ENCODE data around the gene TNFRSF1A.

Gene TNFRSF1A

DNA sequence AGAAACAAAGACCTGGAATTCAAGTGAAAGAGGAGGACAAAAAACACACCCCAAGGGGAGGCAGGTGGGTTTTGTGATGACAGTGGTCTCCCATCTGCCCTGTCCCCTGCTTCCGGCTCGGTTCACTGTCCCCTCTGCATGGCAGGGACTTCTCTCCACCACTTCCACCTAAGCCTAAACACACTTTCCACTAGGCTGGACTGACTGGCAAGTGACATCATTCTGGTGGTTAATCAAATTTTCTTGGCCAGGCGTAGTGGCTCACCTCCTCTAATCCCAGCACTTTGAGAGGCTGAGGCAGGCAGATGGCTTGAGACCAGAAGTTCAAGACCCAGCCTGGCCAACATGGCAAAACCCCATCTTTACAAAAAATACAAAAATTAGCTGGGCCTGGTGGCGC is 19.5 kb downstream of the TNFRSF1A start:
- DNase-seq = no peak

GRCh38 chr12:6321905-6322304 is 20.0 kb downstream of the TNFRSF1A start:
- no peak for DNase-seq

DNA sequence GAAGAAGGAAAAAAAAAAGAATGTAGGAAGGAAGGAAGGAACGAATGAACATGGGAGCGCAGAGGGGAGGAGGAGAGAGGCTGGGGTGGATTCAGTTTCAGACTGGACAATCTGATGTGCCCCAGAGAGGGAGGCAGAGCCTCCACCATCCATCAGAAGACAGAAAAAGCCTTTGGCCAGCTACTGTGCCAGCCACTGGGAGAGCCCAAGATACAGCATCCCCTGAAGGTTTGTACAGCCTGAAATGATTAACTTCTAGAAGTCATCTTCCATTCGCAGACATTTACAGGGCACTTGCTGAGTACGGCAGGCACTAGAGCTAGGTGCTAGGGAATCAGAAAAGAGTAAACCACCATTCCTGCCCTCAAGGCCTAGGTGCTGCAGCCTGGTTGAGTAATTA is 22.4 kb downstream of the TNFRSF1A start:
- DNase-seq = no peak

- no peak for DNase-seq
Observed at GRCh38 chr12:6318440-6318879, 23.4 kb downstream of the TNFRSF1A start.

DNA sequence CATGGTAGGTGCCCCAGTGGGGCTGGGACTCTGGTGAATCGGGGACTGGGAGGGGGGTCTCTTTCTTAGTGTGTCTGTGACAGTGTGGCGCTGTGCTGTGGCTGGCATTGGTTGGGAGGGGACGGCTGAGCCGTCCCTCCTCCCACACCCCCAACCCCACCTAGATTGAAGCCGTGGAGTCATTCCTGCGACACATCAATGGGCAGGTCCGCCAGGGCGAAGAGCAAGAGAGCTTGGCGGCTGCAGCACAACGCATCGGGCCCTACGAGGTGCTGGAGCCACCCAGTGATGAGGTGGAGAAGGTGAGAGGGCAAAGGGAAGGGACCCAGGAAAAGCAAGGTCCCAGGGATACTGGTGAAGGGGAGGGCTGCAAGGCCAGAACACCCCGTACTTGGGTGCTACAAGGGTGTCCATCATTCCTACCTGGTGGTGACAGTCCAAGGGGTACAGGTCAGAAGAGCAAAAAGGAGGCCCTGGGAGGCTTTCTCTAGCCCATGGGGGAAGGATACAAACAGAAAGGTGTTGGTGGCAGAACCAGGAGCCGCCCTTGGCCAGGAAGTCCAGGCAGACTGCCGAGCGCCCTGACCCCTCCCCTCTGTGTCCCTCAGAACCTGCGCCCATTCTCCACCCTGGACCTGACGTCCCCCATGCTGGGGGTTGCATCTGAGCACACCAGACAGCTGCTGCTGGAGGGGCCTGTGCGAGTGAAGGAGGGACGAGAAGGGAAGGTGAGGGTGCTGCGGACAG is 24.0 kb downstream of the TNFRSF1A start:
- no peak for DNase-seq

DNA sequence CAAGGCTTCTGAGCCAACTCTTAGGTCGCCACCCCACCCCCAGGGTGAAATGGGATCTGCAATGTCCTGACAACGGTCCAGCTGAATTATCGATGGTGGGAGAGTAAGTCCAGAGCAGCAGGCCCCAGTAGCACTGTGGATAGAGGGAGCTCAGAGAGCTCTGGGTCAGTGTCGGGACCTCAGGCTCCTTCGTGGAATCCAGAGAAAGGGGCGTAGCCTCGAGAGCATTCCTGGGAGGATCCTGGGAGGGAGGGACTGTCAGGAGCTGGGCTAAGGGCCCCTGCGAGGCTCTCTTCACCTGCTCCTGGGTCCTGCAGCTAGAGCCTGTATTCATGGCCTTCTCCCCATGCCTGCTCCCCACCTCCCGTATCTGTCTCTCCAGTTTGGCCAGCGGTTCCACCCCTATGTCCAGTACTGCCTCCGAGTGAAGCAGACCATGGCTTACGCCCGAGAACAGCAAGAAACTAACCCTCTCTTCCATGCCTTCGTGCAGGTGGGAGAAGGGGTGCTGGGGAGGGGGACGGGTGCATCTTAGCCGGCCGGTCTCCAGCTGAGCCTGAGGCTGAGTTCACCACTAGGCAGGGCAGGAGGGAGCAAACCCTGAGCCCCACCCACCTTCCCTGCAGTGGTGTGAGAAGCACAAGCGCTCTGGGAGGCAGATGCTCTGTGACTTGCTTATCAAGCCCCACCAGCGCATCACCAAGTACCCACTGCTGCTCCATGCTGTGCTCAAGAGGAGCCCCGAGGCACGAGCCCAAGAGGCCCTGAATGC is 24.8 kb downstream of the TNFRSF1A start:
- DNase-seq = no peak

- no peak for DNase-seq
Observed at GRCh38 chr12:6315704-6316597, 25.9 kb downstream of the TNFRSF1A start.

DNA sequence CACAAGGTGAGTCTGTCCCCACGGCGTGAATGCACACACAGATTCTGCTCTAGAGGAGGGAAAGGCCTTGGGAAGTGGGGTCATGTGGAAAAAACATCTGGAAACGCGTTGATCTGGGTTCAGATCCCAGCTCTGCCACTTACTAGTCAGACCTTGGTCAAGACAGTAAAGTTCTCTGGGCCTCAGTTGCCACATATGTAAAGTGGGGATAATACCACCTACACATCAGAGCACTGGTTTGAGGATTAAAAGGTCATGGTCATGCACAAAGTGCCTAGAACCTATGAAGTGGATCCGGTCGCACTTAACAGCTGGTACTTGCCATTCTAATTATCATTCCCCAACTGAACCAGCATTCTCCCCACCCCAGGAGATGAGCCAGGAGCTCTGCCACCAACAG is 26.7 kb downstream of the TNFRSF1A start:
- DNase-seq = no peak

- no peak for DNase-seq
Observed at GRCh38 chr12:6314776-6315175, 27.1 kb downstream of the TNFRSF1A start.

GRCh38 chr12:6313326-6313940 is 28.4 kb downstream of the TNFRSF1A start:
- no peak for DNase-seq

GRCh38 chr12:6312529-6313325 is 29.1 kb downstream of the TNFRSF1A start:
- no peak for DNase-seq

DNA sequence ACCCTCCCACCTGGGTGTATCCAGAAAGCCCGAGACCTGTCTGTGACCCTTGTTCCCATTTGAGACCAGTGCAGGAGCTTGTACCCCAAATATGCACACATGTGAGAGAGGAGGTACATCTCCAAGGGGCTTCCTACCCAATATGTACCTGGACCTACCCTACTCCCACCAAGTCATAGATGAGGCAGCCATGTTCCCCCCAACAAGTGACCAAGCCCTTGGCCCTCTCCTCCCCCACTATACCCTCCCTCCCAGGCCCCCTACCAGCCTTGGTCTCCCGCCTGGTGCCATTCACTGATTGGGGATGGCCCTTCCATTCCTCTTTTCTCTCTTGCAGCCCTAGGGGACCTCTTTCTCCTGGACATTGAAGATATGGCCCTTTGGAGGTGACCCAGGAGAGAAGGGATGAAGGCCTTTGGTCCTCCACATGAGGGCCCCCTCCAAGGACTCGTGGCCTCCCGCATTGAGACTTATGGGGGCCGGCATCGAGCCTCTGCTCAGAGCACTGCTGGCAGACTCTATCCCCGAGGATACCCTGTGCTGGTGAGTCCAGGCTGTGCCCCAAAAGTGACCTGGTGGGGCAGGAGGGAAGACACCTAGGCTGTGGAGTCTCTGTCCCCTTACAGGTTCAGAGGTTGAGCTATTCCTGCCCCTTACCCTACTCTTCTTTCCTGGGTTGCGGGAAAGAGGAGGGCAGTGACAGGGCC is 29.9 kb downstream of the TNFRSF1A start:
- DNase-seq = no peak

DNA sequence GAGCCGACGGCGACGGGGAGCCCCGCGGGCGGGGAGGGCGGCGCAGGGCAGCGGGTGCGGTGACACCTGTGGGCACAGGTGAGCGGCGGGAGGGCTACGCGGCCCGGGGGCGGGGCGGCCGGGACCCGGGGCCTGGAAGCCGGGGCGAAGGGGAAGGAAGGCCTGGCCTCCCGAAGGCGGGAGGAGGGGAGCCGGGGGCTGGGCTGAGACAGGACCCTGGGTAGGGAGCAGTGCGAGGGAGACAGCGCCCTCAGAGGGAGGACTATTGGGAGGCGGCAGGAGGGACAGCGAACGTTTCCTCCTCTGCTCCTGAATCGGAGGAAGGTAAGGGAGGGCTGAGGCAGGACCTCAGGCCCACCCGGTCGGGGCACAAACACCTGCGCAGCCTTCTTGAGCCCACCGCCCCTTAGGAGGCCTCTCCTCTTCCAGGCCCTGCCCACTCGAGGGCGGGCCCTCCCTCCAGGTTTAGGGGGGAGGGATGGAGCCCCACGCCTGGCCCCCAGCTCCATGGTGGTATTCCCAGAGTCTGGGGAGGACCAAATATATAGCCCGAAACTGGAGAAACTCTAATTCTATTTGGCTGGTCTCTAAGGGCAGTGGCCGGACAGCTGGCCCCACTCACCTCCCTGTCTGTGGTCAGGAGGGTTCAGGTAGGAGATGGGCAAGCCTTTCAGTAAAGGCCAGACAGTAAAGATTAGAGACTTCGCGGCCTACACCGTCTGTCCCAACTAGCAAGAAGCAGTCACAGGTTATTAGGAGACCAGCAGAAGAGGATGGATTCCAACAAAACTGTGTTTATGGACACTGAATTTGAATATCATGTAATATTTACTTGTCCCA is 30.9 kb downstream of the TNFRSF1A start:
- no peak for DNase-seq

GRCh38 chr12:6307529-6307928 is 34.3 kb downstream of the TNFRSF1A start:
- no peak for DNase-seq

DNA sequence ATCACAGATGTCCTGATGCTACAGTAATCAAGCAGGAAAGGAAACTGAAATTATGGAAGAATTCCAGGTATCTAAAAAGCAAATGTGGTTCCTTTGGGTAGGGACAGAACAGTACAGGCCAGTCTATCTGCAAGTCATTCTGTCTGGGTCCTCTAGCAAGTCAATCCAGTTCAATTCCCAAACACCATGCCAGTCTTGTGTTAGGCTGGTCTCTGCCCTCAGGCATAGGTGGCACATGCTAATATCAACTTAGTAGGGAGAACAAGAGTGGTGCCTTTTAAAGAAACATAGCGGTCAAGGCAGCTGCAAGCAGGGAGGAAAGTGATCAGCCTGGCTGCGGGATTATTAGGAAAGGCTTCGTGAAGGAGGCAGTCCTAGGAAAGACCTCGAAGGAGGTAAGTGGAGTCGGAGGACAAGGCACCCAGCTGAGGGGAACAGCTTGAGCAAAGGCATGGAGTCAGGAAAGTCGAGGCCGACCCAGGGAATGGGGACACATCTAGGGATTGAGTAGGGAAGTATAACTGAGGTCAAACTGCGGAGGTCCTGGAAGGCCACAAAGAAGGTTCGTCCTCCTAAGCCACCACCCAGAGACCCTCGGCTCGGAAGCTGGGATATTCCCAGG is 35.2 kb downstream of the TNFRSF1A start:
- DNase-seq = no peak

- DNase-seq = no peak
Observed at GRCh38 chr12:6306151-6306550, 35.7 kb downstream of the TNFRSF1A start.

DNA sequence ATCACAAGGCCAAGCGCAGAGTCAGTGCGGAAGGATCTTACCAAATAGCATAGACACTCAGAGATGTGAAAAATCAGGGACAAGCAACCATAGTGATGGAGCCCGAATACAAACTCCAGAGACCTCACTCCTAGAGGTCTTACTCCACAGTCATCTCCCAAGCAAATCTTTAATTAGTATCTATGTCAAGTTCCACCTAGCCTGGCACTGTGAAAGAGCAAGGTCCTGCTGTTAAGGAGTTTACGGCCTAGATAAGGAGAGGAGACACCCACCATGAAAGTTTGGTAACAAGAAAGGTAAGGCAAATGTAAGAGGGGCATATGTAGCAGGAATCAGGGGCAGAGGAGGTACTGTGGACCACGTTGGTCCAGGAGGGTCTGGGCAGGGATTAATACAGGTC is 38.8 kb downstream of the TNFRSF1A start:
- DNase-seq = no peak

DNA sequence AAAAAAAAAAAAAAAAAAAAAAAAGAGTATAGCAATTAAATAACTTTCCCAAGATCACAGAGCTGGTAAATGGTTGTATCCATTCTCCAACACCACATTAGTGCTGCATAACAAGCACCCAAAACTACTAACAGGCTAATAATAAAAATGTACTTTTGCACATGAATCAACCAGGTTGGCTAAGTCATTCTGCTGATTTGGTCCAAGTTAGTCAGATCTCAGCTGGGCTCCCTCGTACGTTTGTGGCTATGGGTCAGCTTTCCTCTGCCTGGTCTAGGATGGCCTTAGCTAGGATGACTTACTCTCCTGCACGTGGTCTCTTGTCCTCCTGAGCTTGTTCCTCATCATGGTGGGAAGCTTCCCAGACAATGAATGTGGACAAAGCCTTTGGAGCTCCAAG is 39.3 kb downstream of the TNFRSF1A start:
- no peak for DNase-seq

DNA sequence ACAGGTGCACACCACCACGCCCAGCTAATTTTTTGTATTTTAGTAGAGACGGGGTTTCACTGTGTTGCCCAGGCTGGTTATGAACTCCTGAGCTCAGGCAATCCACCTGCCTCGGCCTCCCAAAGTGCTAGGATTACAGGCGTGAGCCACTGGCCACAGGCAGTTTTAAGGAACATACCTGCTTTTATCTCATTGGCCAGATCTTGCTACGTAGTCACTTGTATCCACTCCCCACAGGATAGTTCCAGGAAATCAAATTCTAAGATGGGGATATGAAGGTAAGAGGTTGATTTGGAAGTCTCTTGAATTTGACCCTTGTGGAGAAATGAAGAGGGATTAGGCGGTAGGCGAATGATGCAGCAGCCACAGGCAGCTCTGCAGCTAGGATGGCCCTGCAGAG is 40.2 kb downstream of the TNFRSF1A start:
- no peak for DNase-seq

DNA sequence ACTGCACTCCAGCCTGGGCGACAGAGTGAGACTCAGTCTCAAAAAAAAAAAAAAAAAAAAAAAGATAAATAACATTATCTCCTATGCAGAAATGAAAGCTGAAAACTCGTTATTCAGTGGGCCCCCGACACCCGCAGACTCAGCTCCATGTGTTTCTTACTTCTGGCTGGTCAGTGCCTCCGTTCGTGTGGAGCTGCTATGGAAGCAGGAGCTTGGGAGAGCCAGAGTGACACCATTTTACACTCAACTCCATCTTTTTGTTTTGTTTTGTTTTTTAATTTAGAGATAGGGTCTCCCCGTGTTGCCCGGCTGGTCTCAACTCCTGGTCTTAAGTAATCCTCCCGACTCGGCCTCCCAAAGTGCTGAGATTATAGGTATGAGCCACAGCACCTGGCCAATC is 44.7 kb downstream of the TNFRSF1A start:
- no peak for DNase-seq
